ENCODE measurements around the gene CEP89.
"Not testable (repeated sequence)": the region's sequence is repeated elsewhere in the genome, so short reads cannot be mapped to it uniquely, and the experiment has no call there.

The CEP89 gene

GRCh38 chr19:32895384-32895783 lies 76.4 kb downstream of the CEP89 start:
- DNase-seq (ENCODE audit: low spot score) = no peak

GRCh38 chr19:32891609-32892008 lies 80.1 kb downstream of the CEP89 start:
- DNase-seq (ENCODE audit: low spot score) = no peak

- no peak for DNase-seq (ENCODE audit: low spot score)
Observed at GRCh38 chr19:32890841-32891240, 80.9 kb downstream of the CEP89 start.

GRCh38 chr19:32890326-32890725 lies 81.4 kb downstream of the CEP89 start:
- no peak for DNase-seq (ENCODE audit: low spot score)

GRCh38 chr19:32889137-32889934 lies 82.4 kb downstream of the CEP89 start:
- no peak for DNase-seq (ENCODE audit: low spot score)

GRCh38 chr19:32887572-32888215 lies 84.1 kb downstream of the CEP89 start:
- DNase-seq (ENCODE audit: low spot score) = no peak

GRCh38 chr19:32886241-32886640 lies 85.5 kb downstream of the CEP89 start:
- DNase-seq (ENCODE audit: low spot score) = no peak

- not testable (repeated sequence) for DNase-seq (ENCODE audit: low spot score)
Observed at GRCh38 chr19:32885255-32885654, 86.5 kb downstream of the CEP89 start.

GRCh38 chr19:32881766-32882165 lies 90.0 kb downstream of the CEP89 start:
- DNase-seq (ENCODE audit: low spot score) = no peak

- no peak for DNase-seq (ENCODE audit: low spot score)
Observed at GRCh38 chr19:32880622-32881021, 91.1 kb downstream of the CEP89 start.

- no peak for DNase-seq (ENCODE audit: low spot score)
Observed at GRCh38 chr19:32879741-32880140, 92.0 kb downstream of the CEP89 start.

- no peak for DNase-seq (ENCODE audit: low spot score)
Observed at GRCh38 chr19:32878988-32879387, 92.8 kb downstream of the CEP89 start.

GRCh38 chr19:32877977-32878745 lies 93.6 kb downstream of the CEP89 start:
- no peak for DNase-seq (ENCODE audit: low spot score)

- DNase-seq (ENCODE audit: low spot score) = no peak
Observed at GRCh38 chr19:32877323-32877912, 94.3 kb downstream of the CEP89 start.

GRCh38 chr19:32876919-32877285 lies 94.9 kb downstream of the CEP89 start:
- DNase-seq (ENCODE audit: low spot score) = no peak

GRCh38 chr19:32876236-32876918 lies 95.4 kb downstream of the CEP89 start:
- DNase-seq (ENCODE audit: low spot score) = no peak

- DNase-seq (ENCODE audit: low spot score) = no peak
Observed at GRCh38 chr19:32875428-32875827, 96.3 kb downstream of the CEP89 start.

- DNase-seq (ENCODE audit: low spot score) = no peak
Observed at GRCh38 chr19:32874605-32875004, 97.2 kb downstream of the CEP89 start.

GRCh38 chr19:32873247-32873959 lies 98.4 kb downstream of the CEP89 start:
- no peak for DNase-seq (ENCODE audit: low spot score)

GRCh38 chr19:32872391-32872790 lies 99.4 kb downstream of the CEP89 start:
- no peak for DNase-seq (ENCODE audit: low spot score)

GRCh38 chr19:32870981-32871451 lies 100.7 kb downstream of the CEP89 start:
- DNase-seq (ENCODE audit: low spot score) = no peak

Measured in AG20443 (cell line).